GM19438 (cell line): ENCODE results near the gene PCSK4.
A peak's percentile ranks its signal among the peaks of the same experiment; 100 is the strongest.
"Not testable (repeated sequence)": the region's sequence is repeated elsewhere in the genome, so short reads cannot be mapped to it uniquely, and the experiment has no call there.

Experiments
- ATAC-seq: cut with Tn5 transposase; IDR thresholded peaks from one replicate; pipeline ENCODE4 v1.9.1; 2021; ENCODE audit warnings: low read depth; ENCODE audit not compliant: unreplicated experiment

The PCSK4 gene

GRCh38 chr19:1489463-1490310, 463 bp downstream of the PCSK4 start:
- no peak for ATAC-seq

- no peak for ATAC-seq
These were observed 1.9 kb downstream of the PCSK4 start for GRCh38 chr19:1488282-1488601.

- ATAC-seq: no peak
These were observed 2.4 kb downstream of the PCSK4 start for GRCh38 chr19:1487576-1488281.

- no peak for ATAC-seq
These were observed 3.2 kb downstream of the PCSK4 start for GRCh38 chr19:1486720-1487575.

- ATAC-seq: no peak
These were observed 6.1 kb downstream of the PCSK4 start for GRCh38 chr19:1483979-1484428.

- no peak for ATAC-seq
These were observed 6.8 kb downstream of the PCSK4 start for GRCh38 chr19:1483131-1483978.

GRCh38 chr19:1482361-1483130, 7.6 kb downstream of the PCSK4 start:
- ATAC-seq: no peak

- ATAC-seq: no peak
These were observed 8.2 kb downstream of the PCSK4 start for GRCh38 chr19:1481893-1482360.

- ATAC-seq: no peak
These were observed 8.8 kb downstream of the PCSK4 start for GRCh38 chr19:1481224-1481892.

- ATAC-seq: peak; percentile 89
These were observed 11.0 kb downstream of the PCSK4 start, which contains the start of gene C19orf25 for GRCh38 chr19:1478934-1479707. C19orf25 (minus strand) TSS chr19:1479215; CDS start chr19:1478903, 312 bp downstream.

- not testable (repeated sequence) for ATAC-seq
These were observed 13.1 kb downstream of the PCSK4 start for GRCh38 chr19:1477056-1477455.

- no peak for ATAC-seq
These were observed 14.3 kb downstream of the PCSK4 start for GRCh38 chr19:1475751-1476437.

- no peak for ATAC-seq
These were observed 15.3 kb downstream of the PCSK4 start for GRCh38 chr19:1474765-1475351.

GRCh38 chr19:1474011-1474764, 16.0 kb downstream of the PCSK4 start:
- ATAC-seq: no peak

GRCh38 chr19:1473085-1473851, 16.9 kb downstream of the PCSK4 start:
- no peak for ATAC-seq
